ENCODE measurements around the gene FN3KRP. TPM values are rescaled to one million over a fixed set of nuclear protein-coding genes. Genes with fewer than 3 reads are reported as not detected.

FN3KRP gene
- total and polyA plus RNA-seq, 3 donors from 2014 or later = 26.9 to 30.2 (median 29.3) TPM

DNA sequence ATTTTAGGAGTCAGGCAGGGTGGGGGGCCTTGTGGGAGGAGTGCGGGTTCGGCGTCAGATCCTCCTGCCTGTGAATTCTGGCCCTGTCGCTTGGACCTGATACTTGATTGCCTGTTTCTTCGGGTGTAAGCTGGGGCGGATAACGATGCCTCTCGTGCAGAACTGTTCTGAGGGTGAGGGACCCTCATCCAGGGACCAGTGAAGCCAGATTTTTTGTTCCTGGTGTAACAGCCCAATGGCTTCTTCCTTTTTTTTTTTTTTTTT is 36.6 kb downstream of the FN3KRP start:
- Histone ChIP-seq H3K4me3 (peak overlapping the region in 1 of 2 donors; percentile 93), H3K4me1 (peaks cover 15% of the 10 kb centered on the region), H3K9me3 (no peaks in the 10 kb centered on the region), H3K36me3 (ENCODE audit: low read depth, missing control alignments) (no peaks in the 10 kb centered on the region), H3K27me3 (no peaks in the 10 kb centered on the region), H3K27ac (no peak overlapping the region)
- no peak for DNase-seq
- intact Hi-C loops (cut with DNase I; ENCODE audit: low total_unique reads) = no loop called here
- 19 to 32% methylated on average over 8 of the region's 8 CpGs for WGBS, 2 donors
- TF ChIP-seq POLR2A (IDR thresholded peaks at IDR 0.05) = no peak
- TF ChIP-seq, protein P1, sequence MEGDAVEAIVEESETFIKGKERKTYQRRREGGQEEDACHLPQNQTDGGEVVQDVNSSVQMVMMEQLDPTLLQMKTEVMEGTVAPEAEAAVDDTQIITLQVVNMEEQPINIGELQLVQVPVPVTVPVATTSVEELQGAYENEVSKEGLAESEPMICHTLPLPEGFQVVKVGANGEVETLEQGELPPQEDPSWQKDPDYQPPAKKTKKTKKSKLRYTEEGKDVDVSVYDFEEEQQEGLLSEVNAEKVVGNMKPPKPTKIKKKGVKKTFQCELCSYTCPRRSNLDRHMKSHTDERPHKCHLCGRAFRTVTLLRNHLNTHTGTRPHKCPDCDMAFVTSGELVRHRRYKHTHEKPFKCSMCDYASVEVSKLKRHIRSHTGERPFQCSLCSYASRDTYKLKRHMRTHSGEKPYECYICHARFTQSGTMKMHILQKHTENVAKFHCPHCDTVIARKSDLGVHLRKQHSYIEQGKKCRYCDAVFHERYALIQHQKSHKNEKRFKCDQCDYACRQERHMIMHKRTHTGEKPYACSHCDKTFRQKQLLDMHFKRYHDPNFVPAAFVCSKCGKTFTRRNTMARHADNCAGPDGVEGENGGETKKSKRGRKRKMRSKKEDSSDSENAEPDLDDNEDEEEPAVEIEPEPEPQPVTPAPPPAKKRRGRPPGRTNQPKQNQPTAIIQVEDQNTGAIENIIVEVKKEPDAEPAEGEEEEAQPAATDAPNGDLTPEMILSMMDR (IDR thresholded peaks at IDR 0.05) = no peak

DNA sequence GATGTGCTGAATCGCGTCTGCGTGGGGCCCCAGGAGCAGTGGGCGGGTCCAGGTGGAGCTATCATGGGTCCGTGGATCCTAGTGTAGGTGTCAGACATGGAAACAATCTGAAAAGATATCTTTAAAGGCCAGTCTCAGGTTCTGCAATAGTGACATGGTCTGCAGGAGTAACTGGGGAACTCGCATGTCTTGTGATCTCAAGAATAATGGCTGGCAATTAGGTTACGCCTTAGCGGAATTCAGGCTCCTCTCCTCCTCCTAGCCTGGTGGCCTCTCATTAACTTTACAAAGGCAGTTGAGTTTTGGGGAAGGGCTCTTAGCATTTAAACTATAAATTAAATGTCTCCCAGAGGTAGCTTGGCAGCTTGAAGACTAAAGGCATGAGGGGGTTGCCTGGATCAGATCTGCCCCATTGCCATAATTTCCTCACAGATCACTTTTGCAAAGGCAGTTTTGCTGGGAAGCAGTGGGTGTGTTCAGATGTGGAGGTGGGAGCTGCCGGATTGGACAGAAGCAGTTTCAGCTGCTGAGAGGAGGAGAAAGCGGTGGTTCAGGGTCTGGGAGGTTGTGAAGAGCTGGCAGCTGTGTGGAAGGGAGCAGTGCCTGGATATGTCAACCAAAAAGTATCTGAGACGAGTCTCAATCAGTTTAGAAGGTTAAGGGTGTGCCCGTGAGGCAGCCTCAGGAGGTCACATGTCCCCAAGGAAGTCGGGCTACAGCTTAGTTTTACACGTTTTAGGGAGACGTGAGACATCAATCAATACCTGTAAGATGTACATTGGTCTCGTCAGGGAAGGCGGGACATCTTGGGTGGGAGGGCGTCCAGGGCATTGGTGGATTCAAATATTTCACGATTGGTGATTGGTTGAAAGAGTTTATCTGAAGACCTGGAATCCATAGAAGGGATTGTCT is 38.0 kb downstream of the FN3KRP start:
- no peak for TF ChIP-seq POLR2A (IDR thresholded peaks at IDR 0.05)
- TF ChIP-seq, protein P1 (IDR thresholded peaks at IDR 0.05) = no peak
- Histone ChIP-seq H3K4me1 (peaks cover 15% of the 10 kb centered on the region), H3K27me3 (no peaks in the 10 kb centered on the region), H3K4me3 (no peak overlapping the region), H3K9me3 (no peaks in the 10 kb centered on the region), H3K27ac (no peak overlapping the region), H3K36me3 (ENCODE audit: low read depth, missing control alignments) (no peaks in the 10 kb centered on the region)
- peak; percentile 34 for DNase-seq
- intact Hi-C loops (cut with DNase I; ENCODE audit: low total_unique reads) = no loop called here
- WGBS, 2 donors = 58 to 67% methylated on average over 19 of the region's 19 CpGs

DNA sequence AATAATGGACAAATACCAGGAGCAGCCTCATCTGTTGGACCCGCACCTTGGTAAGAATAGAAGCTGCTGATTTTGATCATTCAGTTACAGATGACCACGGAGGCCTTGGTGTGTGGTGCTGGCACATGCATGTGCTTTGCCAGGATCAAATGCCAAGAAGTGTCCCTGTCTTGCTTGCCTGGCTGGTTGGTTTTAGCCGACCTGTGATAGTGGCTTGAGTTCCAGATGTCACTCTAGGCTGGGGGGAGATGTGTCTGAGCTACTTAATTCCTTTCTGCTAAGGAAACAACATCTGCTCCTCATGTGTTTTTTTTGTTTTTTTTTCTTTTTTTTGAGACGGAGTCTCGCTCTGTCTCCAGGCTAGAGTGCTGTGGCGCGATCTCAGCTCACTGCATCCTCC is 39.7 kb downstream of the FN3KRP start:
- intact Hi-C loops (cut with DNase I; ENCODE audit: low total_unique reads) = no loop called here
- Histone ChIP-seq H3K27me3 (no peaks in the 10 kb centered on the region), H3K9me3 (no peaks in the 10 kb centered on the region), H3K4me1 (peaks cover 15% of the 10 kb centered on the region), H3K27ac (no peak overlapping the region), H3K4me3 (no peak overlapping the region), H3K36me3 (ENCODE audit: low read depth, missing control alignments) (no peaks in the 10 kb centered on the region)
- DNase-seq = no peak
- no peak for TF ChIP-seq POLR2A (IDR thresholded peaks at IDR 0.05)
- TF ChIP-seq, protein P1 (IDR thresholded peaks at IDR 0.05) = no peak
- WGBS, 2 donors = 86 to 89% methylated on average over 6 to 7 of the region's 7 CpGs

DNA sequence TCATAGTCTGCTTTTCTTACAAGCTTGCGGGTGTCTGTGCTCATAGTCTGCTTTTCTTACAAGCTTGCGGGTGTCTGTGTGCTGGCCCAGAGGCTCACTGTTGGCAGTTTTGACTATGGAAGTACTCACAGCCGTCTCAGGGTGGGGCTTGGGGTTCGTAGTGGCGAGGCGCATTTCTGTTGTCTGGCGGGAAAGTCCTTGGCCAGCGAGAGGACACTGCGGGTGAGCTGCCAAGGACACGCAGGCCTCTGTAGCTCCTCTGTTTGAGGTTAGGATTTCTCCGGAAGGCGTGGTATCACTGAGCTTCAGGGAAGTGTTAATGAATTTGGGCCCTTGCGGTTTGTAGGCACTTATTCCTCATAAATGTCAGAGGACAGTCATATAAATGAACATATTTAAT is 48.9 kb downstream of the FN3KRP start:
- Histone ChIP-seq H3K36me3 (ENCODE audit: low read depth, missing control alignments) (no peaks in the 10 kb centered on the region), H3K4me3 (no peak overlapping the region), H3K27ac (no peak overlapping the region), H3K4me1 (peaks cover 5% of the 10 kb centered on the region), H3K9me3 (no peaks in the 10 kb centered on the region), H3K27me3 (no peaks in the 10 kb centered on the region)
- intact Hi-C loops (cut with DNase I; ENCODE audit: low total_unique reads) = no loop called here
- WGBS, 2 donors = 45 to 66% methylated on average over 11 to 13 of the region's 13 CpGs
- TF ChIP-seq, protein P1 (IDR thresholded peaks at IDR 0.05) = no peak
- TF ChIP-seq POLR2A (IDR thresholded peaks at IDR 0.05) = no peak
- DNase-seq = peak; percentile 80

Measured in testis (tissue), 3 donors.